NCI-H345 treated with DMSO at 0.1 percent for 48 hours (cell line): Measurements from ENCODE around the gene TNFSF13.
"Not testable (repeated sequence)": the region's sequence is repeated elsewhere in the genome, so short reads cannot be mapped to it uniquely, and the experiment has no call there.

ENCODE experiments used
- DNase-seq: peaks from one replicate; lab custom pipeline; 2025; ENCODE audit not compliant: unreplicated experiment; lab: John Stamatoyannopoulos, UW

Gene TNFSF13

DNA sequence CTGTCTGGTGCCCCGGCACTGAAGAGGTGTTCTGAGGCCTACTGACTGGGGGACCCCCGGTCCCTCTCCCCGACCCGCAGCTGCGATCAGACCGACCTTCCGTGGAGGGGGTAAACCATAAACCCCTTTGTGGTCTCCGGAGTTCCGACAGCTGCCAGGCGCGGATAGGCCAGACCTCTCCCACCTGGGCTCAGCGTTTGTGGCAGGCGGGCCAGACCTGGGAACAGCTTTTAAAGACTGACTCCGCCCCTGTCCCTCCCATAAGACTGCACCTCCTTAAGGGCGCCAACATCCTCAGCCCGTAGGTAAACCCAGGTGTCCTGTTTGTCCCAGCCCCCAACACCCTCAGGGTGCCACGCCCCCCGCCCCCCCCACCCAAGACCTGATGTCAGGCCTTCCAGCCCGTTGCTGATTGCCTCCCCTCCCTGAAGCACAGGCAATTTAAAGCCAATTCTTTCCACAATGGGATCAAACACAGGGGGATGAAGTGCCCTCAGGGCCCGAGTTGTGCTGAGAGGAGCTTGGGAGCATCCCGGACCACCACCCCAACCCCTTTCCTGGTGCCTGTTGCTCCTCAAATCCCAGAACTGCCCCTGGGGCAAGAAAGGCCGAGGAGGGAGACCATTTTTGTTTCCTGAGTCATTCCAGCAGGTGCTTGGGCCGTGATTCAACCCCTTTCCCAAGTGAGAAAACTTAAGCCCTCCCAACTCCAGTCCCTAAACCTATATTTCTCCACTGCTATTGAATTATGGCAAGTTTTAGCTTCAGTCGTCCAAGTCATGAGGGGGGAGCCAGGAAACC lies 31.5 kb downstream of the TNFSF13 start, which contains the start of gene SOX15:
Gene SOX15, minus strand, starts transcription at position 204 of the 801 bp plus-strand sequence. CDS start 418 bp downstream, outside the sequence.
- no peak for DNase-seq

DNA sequence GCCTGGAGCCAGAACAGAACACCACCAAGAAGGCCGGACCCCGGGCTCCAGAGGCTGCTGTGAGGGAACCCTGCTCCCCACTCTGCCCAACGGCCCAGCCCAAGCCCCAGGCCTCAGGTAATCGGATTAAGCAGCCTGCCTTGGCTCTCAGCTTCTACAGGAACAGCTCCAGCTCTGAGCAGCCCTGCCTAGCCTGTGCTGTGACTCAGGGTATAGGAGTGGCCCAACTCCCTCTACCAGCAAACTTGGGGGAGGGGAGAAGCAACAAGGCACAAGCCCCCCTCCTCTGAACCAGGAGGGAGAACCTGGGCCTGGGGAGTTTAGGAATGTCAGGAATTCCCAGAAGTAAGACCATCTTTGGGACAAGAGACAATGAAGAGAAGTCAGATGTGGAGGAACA lies 32.2 kb downstream of the TNFSF13 start:
- DNase-seq, result no peak

DNA sequence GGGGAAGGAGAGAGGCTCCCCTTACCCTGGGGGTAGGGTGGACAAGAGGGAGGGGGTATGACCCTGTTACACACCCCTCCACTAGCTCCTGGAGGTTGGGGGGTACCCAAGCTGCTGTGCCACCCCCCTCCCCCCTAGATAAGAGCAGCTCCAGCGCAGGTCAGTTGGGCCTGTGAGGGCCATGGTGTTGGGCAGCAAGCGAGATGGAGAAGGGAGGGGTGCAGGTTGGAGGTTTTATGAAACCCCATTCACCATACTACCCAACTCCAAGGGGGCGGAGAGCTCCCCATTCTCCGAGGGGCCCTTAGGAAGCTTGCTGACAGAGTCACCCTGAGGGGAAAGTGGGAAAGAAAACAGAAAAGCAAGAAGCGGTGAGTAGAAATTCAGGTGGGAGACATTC lies 33.0 kb downstream of the TNFSF13 start:
- no peak for DNase-seq

DNA sequence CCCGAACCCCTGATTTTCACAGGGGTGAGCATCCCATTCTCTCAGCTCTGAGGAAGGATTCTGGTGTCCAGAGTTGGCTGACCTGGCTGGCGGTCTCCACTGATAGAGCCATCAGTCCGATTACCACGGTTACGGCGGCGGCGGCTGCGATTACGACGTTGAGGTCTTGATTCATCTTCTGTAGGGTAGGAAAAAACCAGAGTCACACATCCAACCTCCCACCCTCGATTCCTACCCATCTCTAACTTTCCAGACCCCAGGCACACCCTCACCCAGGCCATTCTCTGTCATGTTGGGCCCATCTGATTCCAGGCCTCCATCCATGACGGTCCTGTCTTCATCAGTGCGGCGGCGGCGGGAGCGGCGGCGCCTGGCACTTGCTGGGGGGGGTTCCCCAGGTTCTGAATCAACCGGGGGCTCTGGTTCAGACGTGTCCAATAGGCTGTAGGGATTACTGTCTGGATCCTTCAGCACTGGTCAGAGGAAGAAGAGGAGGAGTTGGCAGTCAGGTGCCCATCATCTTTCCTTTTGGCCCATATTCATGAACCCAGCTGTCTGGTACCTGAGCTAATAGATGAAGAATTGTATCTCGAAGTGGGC lies 34.0 kb downstream of the TNFSF13 start:
- no peak for DNase-seq

DNA sequence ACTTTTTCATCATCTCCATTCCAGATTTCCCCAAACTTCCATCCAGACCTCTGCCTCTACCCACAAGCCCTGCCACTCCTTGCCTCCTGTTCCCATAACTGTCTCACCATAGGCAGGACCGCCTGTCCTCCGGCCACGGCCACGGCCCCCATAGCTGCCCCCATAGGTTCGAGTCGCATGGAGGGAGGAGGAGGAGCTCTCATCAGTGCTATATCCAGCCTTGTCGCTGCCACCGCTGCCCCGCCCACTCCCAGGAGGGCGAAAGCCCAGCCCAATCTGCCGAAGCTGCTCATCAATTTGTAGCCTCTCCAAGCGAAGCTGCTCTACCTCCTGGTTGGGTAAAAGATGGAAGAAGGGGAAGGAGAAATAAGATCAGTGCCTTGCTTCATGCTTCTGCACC lies 34.7 kb downstream of the TNFSF13 start:
- no peak for DNase-seq

DNA sequence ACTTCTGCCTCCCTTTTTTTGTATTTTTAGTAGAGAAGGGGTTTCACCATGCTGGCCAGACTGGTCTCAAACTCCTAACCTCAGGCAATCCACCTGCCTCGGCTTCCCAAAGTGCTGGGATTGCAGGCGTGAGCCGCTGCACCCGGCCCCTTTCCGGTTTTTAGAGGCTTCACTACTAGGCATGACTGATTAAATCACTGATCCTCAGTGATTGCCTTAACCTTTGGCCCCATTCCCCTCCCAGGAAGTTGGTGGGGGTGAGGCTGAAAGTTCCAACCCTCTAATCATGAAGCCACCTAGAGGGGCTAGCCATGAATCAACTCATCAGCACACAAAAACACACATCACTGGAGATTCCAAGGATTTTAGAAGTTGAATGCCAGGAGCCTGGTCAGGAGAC lies 39.0 kb downstream of the TNFSF13 start:
- DNase-seq, result not testable (repeated sequence)

DNA sequence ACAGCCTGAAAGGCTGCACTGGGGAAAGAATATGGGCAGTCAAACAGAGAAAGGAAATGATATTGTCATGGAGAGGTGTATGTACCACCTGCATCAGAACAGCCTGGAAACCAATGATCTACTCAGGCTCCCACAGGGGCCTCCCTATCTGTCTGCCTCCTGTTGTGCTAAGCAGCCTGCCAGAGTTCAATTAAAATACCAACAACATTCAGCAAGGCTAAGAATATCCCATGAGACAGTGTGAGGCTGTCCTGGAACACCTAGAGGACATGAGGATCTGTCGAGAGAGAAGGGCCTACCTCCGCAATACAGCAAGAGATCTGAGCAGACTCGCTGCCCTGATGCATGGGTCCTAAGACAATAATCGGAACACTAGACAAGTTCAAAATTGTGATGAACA lies 47.7 kb downstream of the TNFSF13 start:
- DNase-seq, result no peak

DNA sequence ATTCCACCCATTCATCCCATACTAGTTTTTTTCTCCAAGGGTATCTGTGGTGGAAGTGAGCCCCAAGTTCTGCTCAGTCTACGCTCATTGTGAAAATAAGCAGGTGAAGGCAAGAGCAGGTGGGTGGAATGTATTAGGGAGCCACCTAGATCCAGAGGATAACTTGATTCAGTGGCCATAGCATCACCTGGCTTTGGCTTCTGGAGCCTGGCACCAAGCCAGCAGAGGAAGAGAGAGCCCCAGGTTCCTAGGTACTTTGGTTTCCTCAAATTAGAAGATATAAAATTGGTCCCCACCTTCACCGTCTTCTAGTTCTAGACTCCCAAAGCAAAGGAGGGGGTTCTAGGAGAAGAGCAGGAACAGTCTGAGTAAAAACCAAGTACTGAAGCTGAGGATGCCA lies 52.1 kb downstream of the TNFSF13 start:
- no peak for DNase-seq
